Thyroid gland (tissue), 4 donors: ENCODE measurements around the gene BMP6. TPM values are rescaled to one million over a fixed set of nuclear protein-coding genes. Genes with fewer than 3 reads are reported as not detected.

Source experiments
- DNase-seq, 2 donors: peaks; one replicate each; pipeline ENCODE4 v3.0.0-alpha.2; 2019
- H3K27ac ChIP-seq, 3 donors: fragments of 200-600 bp; sonication (generic); 1 replicate in 2 of 3; 2 replicates in 1 of 3; pipeline ENCODE4 v1.5.1; 2016 to 2019; ENCODE audit warnings: mild to moderate bottlenecking in 1 of 3, moderate library complexity in 1 of 3
- H3K27me3 ChIP-seq: fragments of 200-600 bp; sonication (generic); one replicate; pipeline ENCODE4 v1.5.1; 2019
- H3K36me3 ChIP-seq, 2 donors: fragments of 200-600 bp; sonication (generic); one replicate each; pipeline ENCODE4 v1.5.1; 2016 to 2019
- H3K4me1 ChIP-seq, 2 donors: fragments of 200-600 bp; sonication (generic); one replicate each; pipeline ENCODE4 v1.5.1; 2017 to 2019
- H3K4me3 ChIP-seq, 3 donors: fragments of 200-600 bp; sonication (generic); replicated peaks in 1 of 3; 1 replicate in 2 of 3; 2 replicates in 1 of 3; pipeline ENCODE4 v1.5.1; 2016; ENCODE audit warnings: mild to moderate bottlenecking in 1 of 3
- H3K9me3 ChIP-seq: fragments of 200-600 bp; sonication (generic); one replicate; pipeline ENCODE4 v1.5.1; 2017
- POLR2A ChIP-seq, 2 donors: fragments of 450-650 bp; IDR thresholded peaks; one replicate each; pipeline ENCODE4 v1.6.1; 2017; ENCODE audit warnings: antibody characterized with exemption in 2 of 2, mild to moderate bottlenecking in 2 of 2, moderate library complexity in 1 of 2
- WGBS, 2 donors: methylation state at CpG; one replicate each; pipeline ENCODE4 v1.1.5; 2017; 5-methylcytosine and 5-hydroxymethylcytosine counted together
- intact Hi-C: fragments of 100-400 bp; cut with DNase I; formaldehyde crosslinking; loops from one replicate; pipeline ENCODE4 v1.15.1; 2023
- total RNA-seq, 4 donors: library from RNA; depleted of rRNA; stranded (reverse); fragments of >200 nt; gene quantifications; one replicate each; pipeline ENCODE4 v1.2.3, GENCODE V29; 2016
- TF ChIP-seq, protein P1 (sequence below), 6 experiments: fragments of 200-600 bp in 3 of 6; fragments of 450-650 bp in 3 of 6; sonication (generic) in 3 of 6; IDR thresholded peaks; one replicate each; pipeline ENCODE4 v1.5.1; 2016 to 2019; ENCODE audit warnings: antibody characterized with exemption in 6 of 6, mild to moderate bottlenecking in 2 of 6, inconsistent platforms in 1 of 6, moderate library complexity in 1 of 6

Gene BMP6
- total RNA-seq, 4 donors from 2014 or later, result 0.78 to 3.1 (median 1.9) TPM

GRCh38 chr6:7921632-7922092 lies 195.8 kb downstream of the BMP6 start:
- no peaks in the 10 kb centered on the region for H3K9me3 ChIP-seq
- H3K4me3 ChIP-seq, result no peak overlapping the region
- H3K36me3 ChIP-seq, result no peaks in the 10 kb centered on the region
- no peak for DNase-seq
- no peaks in the 10 kb centered on the region for H3K27me3 ChIP-seq
- H3K27ac ChIP-seq, result no peak overlapping the region
- TF ChIP-seq, protein P1, sequence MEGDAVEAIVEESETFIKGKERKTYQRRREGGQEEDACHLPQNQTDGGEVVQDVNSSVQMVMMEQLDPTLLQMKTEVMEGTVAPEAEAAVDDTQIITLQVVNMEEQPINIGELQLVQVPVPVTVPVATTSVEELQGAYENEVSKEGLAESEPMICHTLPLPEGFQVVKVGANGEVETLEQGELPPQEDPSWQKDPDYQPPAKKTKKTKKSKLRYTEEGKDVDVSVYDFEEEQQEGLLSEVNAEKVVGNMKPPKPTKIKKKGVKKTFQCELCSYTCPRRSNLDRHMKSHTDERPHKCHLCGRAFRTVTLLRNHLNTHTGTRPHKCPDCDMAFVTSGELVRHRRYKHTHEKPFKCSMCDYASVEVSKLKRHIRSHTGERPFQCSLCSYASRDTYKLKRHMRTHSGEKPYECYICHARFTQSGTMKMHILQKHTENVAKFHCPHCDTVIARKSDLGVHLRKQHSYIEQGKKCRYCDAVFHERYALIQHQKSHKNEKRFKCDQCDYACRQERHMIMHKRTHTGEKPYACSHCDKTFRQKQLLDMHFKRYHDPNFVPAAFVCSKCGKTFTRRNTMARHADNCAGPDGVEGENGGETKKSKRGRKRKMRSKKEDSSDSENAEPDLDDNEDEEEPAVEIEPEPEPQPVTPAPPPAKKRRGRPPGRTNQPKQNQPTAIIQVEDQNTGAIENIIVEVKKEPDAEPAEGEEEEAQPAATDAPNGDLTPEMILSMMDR (IDR thresholded peaks at IDR 0.05), result no peak
- TF ChIP-seq POLR2A (IDR thresholded peaks at IDR 0.05), result no peak
- intact Hi-C loops, result no loop called here
- 84 to 90% methylated on average over 5 of the region's 5 CpGs for whole genome bisulfite sequencing, 2 donors
- H3K4me1 ChIP-seq, result no peaks in the 10 kb centered on the region

DNA sequence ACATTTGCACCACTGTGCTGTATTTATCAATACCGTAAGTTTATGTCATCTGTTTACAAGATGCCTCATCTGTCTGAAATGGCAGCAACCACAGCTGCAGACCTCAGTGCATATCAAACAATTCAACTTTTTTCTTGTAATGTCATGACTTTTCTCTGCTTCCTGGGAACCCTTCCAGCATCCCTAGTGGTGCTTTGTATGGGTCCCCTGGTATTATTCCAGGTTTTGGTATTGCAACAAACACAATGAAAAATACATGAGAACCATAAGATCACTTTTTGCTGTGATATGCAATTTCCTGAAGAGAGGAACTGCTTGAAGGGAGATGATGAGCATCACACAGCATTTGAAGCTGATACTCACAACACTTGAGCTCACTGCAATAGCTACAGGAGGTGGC lies 196.7 kb downstream of the BMP6 start:
- intact Hi-C loops, result no loop called here
- Histone ChIP-seq H3K36me3 (no peaks in the 10 kb centered on the region), H3K27ac (no peak overlapping the region), H3K27me3 (no peaks in the 10 kb centered on the region), H3K4me3 (no peak overlapping the region), H3K4me1 (no peaks in the 10 kb centered on the region), H3K9me3 (no peaks in the 10 kb centered on the region)
- TF ChIP-seq, protein P1 (IDR thresholded peaks at IDR 0.05), result no peak
- TF ChIP-seq POLR2A (IDR thresholded peaks at IDR 0.05), result no peak
- no peak for DNase-seq
- 96% methylated on average over 1 of the region's 1 CpG for WGBS, 2 donors

DNA sequence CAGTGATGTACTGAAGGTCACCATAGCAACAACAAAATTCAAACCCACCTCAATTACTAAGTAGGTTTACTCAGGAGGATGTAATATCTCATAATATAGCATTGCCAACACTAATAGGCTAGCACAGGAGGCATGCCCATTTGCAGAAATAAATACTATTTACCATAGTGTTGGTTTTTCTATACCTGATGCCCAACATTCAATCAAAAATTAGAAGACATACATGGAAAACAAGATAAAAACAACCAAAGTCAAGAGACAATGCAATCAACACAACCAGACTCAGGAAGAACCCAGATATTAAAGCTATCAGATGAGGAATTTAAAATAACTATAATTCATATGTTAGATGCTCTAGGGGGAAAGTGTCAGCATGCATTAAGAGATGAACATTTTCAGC lies 199.0 kb downstream of the BMP6 start:
- TF ChIP-seq, protein P1 (IDR thresholded peaks at IDR 0.05), result no peak
- no peak for TF ChIP-seq POLR2A (IDR thresholded peaks at IDR 0.05)
- H3K27me3 ChIP-seq, result no peaks in the 10 kb centered on the region
- no peaks in the 10 kb centered on the region for H3K36me3 ChIP-seq
- H3K4me1 ChIP-seq, result no peaks in the 10 kb centered on the region
- DNase-seq, result no peak
- H3K4me3 ChIP-seq, result no peak overlapping the region
- no peaks in the 10 kb centered on the region for H3K9me3 ChIP-seq
- no peak overlapping the region for H3K27ac ChIP-seq
- intact Hi-C loops, result no loop called here

Other genes with a start within 250 kb of the BMP6 start
- 100 to 1,000 TPM; 122 to 176 (median 145) TPM for gene DSP, start 184.4 kb upstream of the BMP6 start, total RNA-seq
- 10 to 100 TPM; 11.2 to 28.8 (median 20.1) TPM for gene SNRNP48, start 135.9 kb upstream of the BMP6 start, total RNA-seq
- 100 to 1,000 TPM; 113 to 159 (median 132) TPM for gene TXNDC5, start 184.7 kb downstream of the BMP6 start, total RNA-seq